ENCODE data around the gene TM4SF4. TPM values are rescaled to one million over a fixed set of nuclear protein-coding genes. Genes with fewer than 3 reads are reported as not detected.

Gene TM4SF4
- total and polyA plus RNA-seq, 2 of the 8 experiments (the other 6 are each of a cell fraction or from before 2014, with no cell fraction given) = not detected

DNA sequence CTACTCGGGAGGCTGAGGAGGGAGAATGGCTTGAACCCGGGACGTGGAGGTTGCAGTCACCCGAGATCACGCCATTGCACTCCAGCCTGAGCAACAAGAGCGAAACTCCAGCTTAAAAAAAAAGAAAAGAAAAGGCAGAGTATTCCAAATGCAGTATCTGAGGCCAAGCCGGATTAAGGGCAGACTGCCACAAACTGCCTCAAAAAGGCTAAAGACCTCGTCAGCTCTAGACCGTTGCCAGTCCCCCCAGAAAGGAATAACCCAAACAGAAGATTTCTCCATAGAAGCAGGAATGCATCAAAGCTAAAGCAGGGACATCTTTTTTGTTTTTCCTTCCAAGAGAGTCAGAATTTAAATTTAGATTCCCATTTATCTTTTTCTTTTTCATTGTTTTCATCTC, 72.9 kb downstream of the TM4SF4 start:
- Histone ChIP-seq H3K27me3 (replicated peaks in 1 of 4; ENCODE audit: control insufficient read depth in 3 of 4, extremely low read depth in 1 of 4, insufficient read depth in 3 of 4, low read length in 3 of 4) (no peaks in the 10 kb centered on the region), H2BK120ac (replicated peaks; ENCODE audit: low read depth, low read length) (no peak overlapping the region), H2BK15ac (ENCODE audit: low read length) (no peak overlapping the region), H2BK20ac (ENCODE audit: low read length) (no peak overlapping the region), H4K20me1 (replicated peaks in 1 of 2; ENCODE audit: control insufficient read depth in 1 of 2, insufficient read depth in 2 of 2, low read length in 2 of 2) (no peaks in the 10 kb centered on the region), H2AFZ (ENCODE audit: low read length) (no peak overlapping the region), H3K9ac (replicated peaks in 1 of 4; ENCODE audit: extremely low read depth in 1 of 4, low read depth in 3 of 4, low read length in 3 of 4) (no peak overlapping the region), H4K91ac (replicated peaks; ENCODE audit: insufficient read length, low read length) (no peak overlapping the region), H2BK12ac (ENCODE audit: low read depth, low read length) (no peak overlapping the region), H3K79me1 (ENCODE audit: low read depth, low read length) (no peaks in the 10 kb centered on the region; the same call in 1 of the 2 replicates), H4K8ac (ENCODE audit: extremely low read depth, insufficient read depth, low read length) (no peak overlapping the region), H3K23ac (ENCODE audit: insufficient read length) (no peak overlapping the region), H3K4ac (replicated peaks; ENCODE audit: insufficient read length, low read depth, low read length) (no peak overlapping the region), H3K4me1 (replicated peaks in 1 of 4; ENCODE audit: control insufficient read depth in 3 of 4, insufficient read depth in 4 of 4, low read length in 3 of 4) (peaks cover 0 to 3% (median under 1%) of the 10 kb centered on the region in 4 experiments; a peak in 3 of 7 replicates), H3K27ac (ENCODE audit: low read depth, low read length) (no peak overlapping the region), H2AK5ac (ENCODE audit: low read depth, low read length) (no peak overlapping the region), H3K14ac (ENCODE audit: insufficient read length) (no peak overlapping the region), H3K23me2 (ENCODE audit: low read depth, low read length) (no peaks in the 10 kb centered on the region), H3K4me3 (ENCODE audit: extremely low read depth in 1 of 4, insufficient read depth in 2 of 4, low read depth in 3 of 4, low read length in 4 of 4) (no peak overlapping the region), H3K18ac (ENCODE audit: extremely low read depth, low read length) (no peak overlapping the region), H3K79me2 (ENCODE audit: control insufficient read depth in 1 of 2, insufficient read depth in 2 of 2, low read length in 2 of 2) (peaks cover 0 to 5% of the 10 kb centered on the region in 2 experiments; a peak in 2 of 4 replicates), H3K36me3 (ENCODE audit: control insufficient read depth in 2 of 4, insufficient read depth in 4 of 4, low read length in 3 of 4) (no peaks in the 10 kb centered on the region), H3K56ac (replicated peaks; ENCODE audit: insufficient read length, low read depth, low read length) (no peak overlapping the region), H3K9me3 (ENCODE audit: insufficient read depth in 2 of 2, low read depth in 1 of 2, low read length in 1 of 2) (no peaks in the 10 kb centered on the region), H3K4me2 (ENCODE audit: insufficient read depth in 1 of 2, low read depth in 2 of 2, low read length in 2 of 2) (no peak overlapping the region), H2BK5ac (ENCODE audit: low read depth, low read length) (no peak overlapping the region), H4K5ac (ENCODE audit: insufficient read length, low read depth, low read length) (no peak overlapping the region)
- 97% methylated on average over 9 of the region's 9 CpGs; no CpG with 5 or more reads in 1 of the 2 experiments for WGBS, 2 experiments (ENCODE audit: extremely low coverage in 1 of 2, insufficient coverage in 1 of 2, insufficient read length in 1 of 2, insufficient replicate concordance in 2 of 2, low coverage in 1 of 2, low lambda C conversion rate in 2 of 2, missing lambda C conversion rate in 1 of 2)
- DNase-seq (ENCODE audit: low read depth in 1 of 2, low spot score in 2 of 2) = no peak
- no peak for FAIRE-seq
- ChIA-PET POLR2A (ENCODE audit: partially characterized antibody) (interaction anchor here (0.8 kb wide), 1 partner anchor 11 kb away, joined by 3 read pairs; no protein-coding TSS in a partner anchor), CTCF (ENCODE audit: partially characterized antibody) (interaction anchor here (0.6 to 2.9 kb wide), 9 partner anchors 9 to 205 kb away, joined by 3 to 9 read pairs (median 3); partner anchors contain the start of gene COMMD2)
- TF ChIP-seq CTBP2 (IDR thresholded peaks at IDR 0.05; ENCODE audit: borderline replicate concordance, insufficient read depth, insufficient read length, low read length) (no peak), RXRA (IDR thresholded peaks at IDR 0.05; ENCODE audit: insufficient read depth, low read depth, low read length) (no peak), NRF1 (IDR thresholded peaks at IDR 0.05; ENCODE audit: low read depth, low read length) (no peak), CBX8 (IDR thresholded peaks at IDR 0.05; ENCODE audit: borderline replicate concordance, low read depth, low read length) (no peak), RFX5 (IDR thresholded peaks at IDR 0.05; ENCODE audit: borderline replicate concordance, low read depth, low read length) (no peak), GABPA (IDR thresholded peaks at IDR 0.05; ENCODE audit: borderline replicate concordance, insufficient read depth, low read length) (no peak), GTF2F1 (IDR thresholded peaks at IDR 0.05; ENCODE audit: borderline replicate concordance, low read depth, low read length) (no peak), RBBP5 (IDR thresholded peaks at IDR 0.05; ENCODE audit: borderline replicate concordance, low read depth, low read length) (no peak), CREB1 (IDR thresholded peaks at IDR 0.05) (no peak), EP300 (IDR thresholded peaks at IDR 0.05; ENCODE audit: borderline replicate concordance in 1 of 2, low read depth in 2 of 2, low read length in 2 of 2) (no peak), SRF (IDR thresholded peaks at IDR 0.05; ENCODE audit: low read depth, low read length) (no peak)
- TF ChIP-seq, protein P1, sequence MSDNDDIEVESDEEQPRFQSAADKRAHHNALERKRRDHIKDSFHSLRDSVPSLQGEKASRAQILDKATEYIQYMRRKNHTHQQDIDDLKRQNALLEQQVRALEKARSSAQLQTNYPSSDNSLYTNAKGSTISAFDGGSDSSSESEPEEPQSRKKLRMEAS (IDR thresholded peaks at IDR 0.05) = no peak

Data from H1 (cell line).